Mucosa of rectum (tissue), 2 donors: ENCODE results near the gene UGT2A1.

Source experiments
- H3K27ac ChIP-seq, 2 donors: one replicate each; pipeline ENCODE4 v1.7.0; 2013; ENCODE audit warnings: inconsistent platforms in 2 of 2, low read depth in 2 of 2, low read length in 2 of 2
- H3K27me3 ChIP-seq, 2 donors: one replicate each; pipeline ENCODE4 v1.7.0; 2013; ENCODE audit warnings: low read length in 2 of 2; ENCODE audit not compliant: control insufficient read depth in 2 of 2, insufficient read depth in 2 of 2
- H3K36me3 ChIP-seq, 2 donors: one replicate each; pipeline ENCODE4 v1.7.0; 2013; ENCODE audit warnings: low read length in 2 of 2; ENCODE audit not compliant: control insufficient read depth in 2 of 2, insufficient read depth in 2 of 2
- H3K4me1 ChIP-seq, 2 donors: one replicate each; pipeline ENCODE4 v1.7.0; 2013; ENCODE audit warnings: low read length in 2 of 2, mild to moderate bottlenecking in 1 of 2; ENCODE audit not compliant: control insufficient read depth in 2 of 2, insufficient read depth in 2 of 2
- H3K4me3 ChIP-seq, 2 donors: one replicate each; pipeline ENCODE4 v1.7.0; 2013; ENCODE audit warnings: low read length in 2 of 2
- H3K9ac ChIP-seq, 2 donors: one replicate each; pipeline ENCODE4 v1.7.0; 2013; ENCODE audit warnings: low read length in 2 of 2, low read depth in 1 of 2, mild to moderate bottlenecking in 1 of 2
- H3K9me3 ChIP-seq, 2 donors: one replicate each; pipeline ENCODE4 v1.7.0; 2013; ENCODE audit warnings: low read length in 2 of 2; ENCODE audit not compliant: control insufficient read depth in 2 of 2
- donor health status: healthy.
- donor health status: Normal muscosa, but diverticular disease.

The UGT2A1 gene

DNA sequence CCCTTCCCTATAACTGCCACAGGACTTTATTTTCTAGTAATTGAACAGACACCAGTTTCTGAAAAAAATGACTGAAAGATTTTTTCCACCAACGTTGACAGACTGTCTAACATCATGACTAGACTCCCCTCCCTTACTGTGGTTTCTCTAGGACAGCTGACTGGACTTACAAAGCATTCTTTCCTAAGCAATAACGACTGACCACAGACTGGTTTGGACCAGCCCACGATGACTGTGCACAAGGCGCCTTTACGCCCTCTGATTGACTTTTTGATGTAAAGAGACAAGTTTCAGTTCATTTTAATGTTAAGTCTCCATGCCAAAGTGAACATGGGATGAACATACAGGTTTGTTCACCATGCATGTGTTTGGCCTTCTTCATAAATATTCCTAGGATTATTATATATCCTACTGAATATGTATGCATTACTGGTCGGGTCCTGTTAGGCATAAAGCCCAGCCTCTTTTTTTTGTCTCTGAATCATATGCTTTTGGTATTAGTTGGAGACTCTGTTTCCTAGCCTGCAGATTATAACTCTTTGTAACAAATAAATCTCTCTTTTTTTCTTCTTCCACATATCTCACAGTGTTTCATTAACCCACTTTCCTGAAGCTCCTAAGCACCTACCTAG lies 106.8 kb downstream of the UGT2A1 start:
- H3K4me3 ChIP-seq, result no peak overlapping the region
- H3K9ac ChIP-seq, result no peak overlapping the region
- no peaks in the 10 kb centered on the region for H3K27me3 ChIP-seq
- H3K4me1 ChIP-seq, result no peaks in the 10 kb centered on the region
- H3K27ac ChIP-seq, result no peak overlapping the region
- H3K9me3 ChIP-seq, result no peaks in the 10 kb centered on the region
- H3K36me3 ChIP-seq, result no peaks in the 10 kb centered on the region
